Caco-2 (cell line): ENCODE results near the gene CHAC1. TPM values are rescaled to one million over a fixed set of nuclear protein-coding genes. Genes with fewer than 3 reads are reported as not detected.

Experiments used
- BruUV-seq: library from RNA; stranded (reverse); fragments of 400-500 nt; replicated peaks from 2 replicates; lab custom pipeline; 2021; lab: Mats Ljungman, UMichigan
- CTCF ChIA-PET: fragments of 300-600 bp; sonication (Branson Sonifier 250); formaldehyde crosslinking; loops from one replicate; lab custom pipeline; 2022; ENCODE audit warnings: antibody characterized with exemption; lab: Charles Lee
- POLR2A ChIA-PET: fragments of 300-600 bp; sonication (Branson Sonifier 250); formaldehyde crosslinking; loops from one replicate; lab custom pipeline; 2022; ENCODE audit warnings: antibody characterized with exemption; lab: Charles Lee
- DNase-seq, 2 experiments: peaks; one replicate each; pipeline versions ENCODE4 v3.0.0 to v3.0.0-alpha.2; 2020 to 2022
- H3K27me3 ChIP-seq: replicated peaks from 2 replicates; pipeline ENCODE4 v1.6.0; 2011; ENCODE audit warnings: low read length; ENCODE audit not compliant: control insufficient read depth, insufficient read depth
- H3K36me3 ChIP-seq: 2 replicates; pipeline ENCODE4 v1.5.1; 2011; ENCODE audit warnings: low read length; ENCODE audit not compliant: control insufficient read depth, insufficient read depth
- H3K4me1 ChIP-seq: fragments of 250-450 bp; sonication (Bioruptor Pico); 2 replicates; pipeline ENCODE4 v1.5.1; 2020; ENCODE audit warnings: mild to moderate bottlenecking
- H3K4me3 ChIP-seq: 2 replicates; pipeline ENCODE4 v1.5.1; 2011; ENCODE audit warnings: low read depth, mild to moderate bottlenecking, control low read depth, low read length
- H3K9me3 ChIP-seq: fragments of 250-450 bp; sonication (Bioruptor Pico); 2 replicates; pipeline ENCODE4 v1.5.1; 2020; ENCODE audit warnings: mild to moderate bottlenecking, moderate library complexity
- H3K27ac Mint-ChIP-seq: one replicate; pipeline ENCODE4 v1.8.0; 2022; ENCODE audit warnings: mixed read lengths; ENCODE audit not compliant: unreplicated experiment
- H3K27me3 Mint-ChIP-seq: one replicate; pipeline ENCODE4 v1.8.0; 2022; ENCODE audit warnings: mixed read lengths; ENCODE audit not compliant: insufficient read depth, unreplicated experiment
- H3K36me3 Mint-ChIP-seq: one replicate; pipeline ENCODE4 v1.8.0; 2022; ENCODE audit warnings: mild to moderate bottlenecking, mixed read lengths; ENCODE audit not compliant: insufficient read depth, unreplicated experiment
- H3K4me1 Mint-ChIP-seq: one replicate; pipeline ENCODE4 v1.8.0; 2022; ENCODE audit warnings: low read depth, mixed read lengths; ENCODE audit not compliant: unreplicated experiment
- H3K4me3 Mint-ChIP-seq: one replicate; pipeline ENCODE4 v1.8.0; 2022; ENCODE audit warnings: mild to moderate bottlenecking, moderate library complexity, mixed read lengths; ENCODE audit not compliant: unreplicated experiment
- H3K9me3 Mint-ChIP-seq: one replicate; pipeline ENCODE4 v1.8.0; 2022; ENCODE audit warnings: mixed read lengths; ENCODE audit not compliant: unreplicated experiment
- intact Hi-C: fragments of 100-400 bp; cut with micrococcal nuclease; formaldehyde crosslinking; loops from one replicate; pipeline ENCODE4 v1.10.0; 2022; ENCODE audit not compliant: unreplicated experiment
- total RNA-seq: library from RNA; stranded (reverse); gene quantifications from 2 replicates; pipeline ENCODE4 v1.2.3, GENCODE V29; 2022
- TF ChIP-seq, protein P1 (sequence below), 2 experiments: fragments of 200-600 bp in 1 of 2; IDR thresholded peaks; 1 replicate in 1 of 2; 2 replicates in 1 of 2; pipeline versions ENCODE4 v1.5.1 to v1.8.0; 2011 to 2022; ENCODE audit warnings: antibody characterized with exemption in 1 of 2, control low read depth in 1 of 2, inconsistent platforms in 1 of 2, low read depth in 1 of 2, low read length in 1 of 2, mild to moderate bottlenecking in 1 of 2, moderate library complexity in 1 of 2; ENCODE audit not compliant: insufficient read depth in 1 of 2, severe bottlenecking in 1 of 2, unreplicated experiment in 1 of 2

The CHAC1 gene
- total RNA-seq, 1 experiment from 2014 or later, result 55.8 TPM

DNA sequence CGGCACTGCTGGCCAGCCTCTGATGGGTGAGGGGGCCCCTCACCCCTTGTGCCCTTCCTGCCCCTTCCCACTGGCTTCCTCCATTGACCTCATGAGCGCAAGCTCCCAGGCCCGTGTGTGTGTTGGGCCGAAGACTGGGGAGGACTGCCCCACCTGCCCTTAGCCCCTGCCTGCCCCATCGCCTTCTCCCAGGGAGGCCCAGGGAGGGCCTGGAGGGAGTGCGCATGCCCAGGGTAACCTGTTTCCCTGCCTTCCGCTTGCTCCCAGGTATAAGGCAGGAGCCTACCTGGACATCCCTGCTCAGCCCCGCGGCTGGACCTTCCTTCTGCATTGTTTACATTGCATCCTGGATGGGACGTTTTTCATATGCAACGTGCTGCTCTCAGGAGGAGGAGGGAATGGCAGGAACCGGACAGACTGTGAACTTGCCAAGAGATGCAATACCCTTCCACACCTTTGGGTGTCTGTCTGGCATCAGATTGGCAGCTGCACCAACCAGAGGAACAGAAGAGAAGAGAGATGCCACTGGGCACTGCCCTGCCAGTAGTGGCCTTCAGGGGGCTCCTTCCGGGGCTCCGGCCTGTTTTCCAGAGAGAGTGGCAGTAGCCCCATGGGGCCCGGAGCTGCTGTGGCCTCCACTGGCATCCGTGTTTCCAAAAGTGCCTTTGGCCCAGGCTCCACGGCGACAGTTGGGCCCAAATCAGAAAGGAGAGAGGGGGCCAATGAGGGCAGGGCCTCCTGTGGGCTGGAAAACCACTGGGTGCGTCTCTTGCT lies 15.3 kb upstream of the CHAC1 start:
- intact Hi-C loops, result no loop called here
- Histone ChIP-seq H3K27me3 (no peaks in the 10 kb centered on the region), H3K4me3 (no peak overlapping the region), H3K36me3 (peaks cover 2% of the 10 kb centered on the region), H3K9me3 (no peaks in the 10 kb centered on the region), H3K4me1 (peaks cover 20% of the 10 kb centered on the region)
- no peak for DNase-seq
- POLR2A ChIA-PET, result no interaction called here
- Mint-ChIP-seq H3K4me3 (no peak overlapping the region), H3K4me1 (peaks cover 9% of the 10 kb centered on the region), H3K36me3 (peaks cover 5% of the 10 kb centered on the region), H3K9me3 (no peaks in the 10 kb centered on the region), H3K27me3 (no peaks in the 10 kb centered on the region), H3K27ac (no peak overlapping the region)
- BruUV-seq, result no TSS peak
- TF ChIP-seq, protein P1, sequence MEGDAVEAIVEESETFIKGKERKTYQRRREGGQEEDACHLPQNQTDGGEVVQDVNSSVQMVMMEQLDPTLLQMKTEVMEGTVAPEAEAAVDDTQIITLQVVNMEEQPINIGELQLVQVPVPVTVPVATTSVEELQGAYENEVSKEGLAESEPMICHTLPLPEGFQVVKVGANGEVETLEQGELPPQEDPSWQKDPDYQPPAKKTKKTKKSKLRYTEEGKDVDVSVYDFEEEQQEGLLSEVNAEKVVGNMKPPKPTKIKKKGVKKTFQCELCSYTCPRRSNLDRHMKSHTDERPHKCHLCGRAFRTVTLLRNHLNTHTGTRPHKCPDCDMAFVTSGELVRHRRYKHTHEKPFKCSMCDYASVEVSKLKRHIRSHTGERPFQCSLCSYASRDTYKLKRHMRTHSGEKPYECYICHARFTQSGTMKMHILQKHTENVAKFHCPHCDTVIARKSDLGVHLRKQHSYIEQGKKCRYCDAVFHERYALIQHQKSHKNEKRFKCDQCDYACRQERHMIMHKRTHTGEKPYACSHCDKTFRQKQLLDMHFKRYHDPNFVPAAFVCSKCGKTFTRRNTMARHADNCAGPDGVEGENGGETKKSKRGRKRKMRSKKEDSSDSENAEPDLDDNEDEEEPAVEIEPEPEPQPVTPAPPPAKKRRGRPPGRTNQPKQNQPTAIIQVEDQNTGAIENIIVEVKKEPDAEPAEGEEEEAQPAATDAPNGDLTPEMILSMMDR (IDR thresholded peaks at IDR 0.05; ENCODE audit: insufficient read depth in 1 of 2, low read depth in 1 of 2, low read length in 1 of 2, severe bottlenecking in 1 of 2, unreplicated experiment in 1 of 2), result no peak
- CTCF ChIA-PET, result no interaction called here

DNA sequence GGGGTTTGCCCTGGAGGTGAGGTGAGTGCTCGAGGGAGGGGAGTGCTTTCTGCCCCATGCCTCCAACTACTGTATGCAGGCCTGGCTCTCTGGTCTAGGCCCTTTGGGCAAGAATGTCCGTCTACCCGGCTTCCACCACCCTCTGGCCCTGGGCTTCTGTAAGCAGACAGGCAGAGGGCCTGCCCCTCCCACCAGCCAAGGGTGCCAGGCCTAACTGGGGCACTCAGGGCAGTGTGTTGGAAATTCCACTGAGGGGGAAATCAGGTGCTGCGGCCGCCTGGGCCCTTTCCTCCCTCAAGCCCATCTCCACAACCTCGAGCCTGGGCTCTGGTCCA lies 14.8 kb upstream of the CHAC1 start:
- Mint-ChIP-seq H3K27me3 (no peaks in the 10 kb centered on the region), H3K27ac (no peak overlapping the region), H3K36me3 (peaks cover 5% of the 10 kb centered on the region), H3K4me3 (no peak overlapping the region), H3K4me1 (peaks cover 4% of the 10 kb centered on the region), H3K9me3 (no peaks in the 10 kb centered on the region)
- TF ChIP-seq, protein P1 (IDR thresholded peaks at IDR 0.05; ENCODE audit: insufficient read depth in 1 of 2, low read depth in 1 of 2, low read length in 1 of 2, severe bottlenecking in 1 of 2, unreplicated experiment in 1 of 2), result no peak
- no peak for DNase-seq
- ChIA-PET POLR2A (no interaction called here), CTCF (no interaction called here)
- intact Hi-C loops, result no loop called here
- Histone ChIP-seq H3K36me3 (peaks cover 2% of the 10 kb centered on the region), H3K4me3 (no peak overlapping the region), H3K9me3 (no peaks in the 10 kb centered on the region), H3K4me1 (peaks cover 15% of the 10 kb centered on the region), H3K27me3 (no peaks in the 10 kb centered on the region)
- no TSS peak for BruUV-seq

DNA sequence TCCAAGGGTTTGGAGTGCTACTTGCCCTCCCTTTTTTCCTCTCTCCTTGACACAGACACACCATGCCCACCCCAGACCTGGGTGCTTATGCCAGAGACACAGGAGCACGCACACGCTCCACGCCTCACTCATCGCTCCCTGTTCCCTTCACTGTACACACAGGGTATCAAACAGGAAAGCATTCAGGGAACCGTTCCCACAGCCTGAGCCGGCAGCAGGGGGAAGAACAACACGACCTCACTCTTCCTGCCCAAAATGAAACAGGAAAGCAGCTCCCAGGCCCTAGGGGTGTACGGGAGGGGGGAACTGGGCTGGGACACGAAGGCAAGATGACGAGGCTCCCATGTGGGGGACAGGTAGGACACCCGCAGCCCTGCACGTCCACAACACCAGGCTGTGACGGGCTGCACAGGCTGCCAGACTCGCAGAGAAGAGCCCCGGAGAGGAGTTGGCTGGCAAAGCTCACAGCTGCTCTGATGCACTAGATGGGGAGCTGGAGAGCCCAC lies 12.9 kb upstream of the CHAC1 start:
- no peaks in the 10 kb centered on the region for H3K36me3 ChIP-seq
- Mint-ChIP-seq H3K4me3 (peak overlapping the region; percentile 79), H3K27ac (peak overlapping the region; percentile 95), H3K9me3 (no peaks in the 10 kb centered on the region), H3K27me3 (no peaks in the 10 kb centered on the region), H3K36me3 (peaks cover 5% of the 10 kb centered on the region), H3K4me1 (no peaks in the 10 kb centered on the region)
- BruUV-seq, result no TSS peak
- ChIA-PET POLR2A (interaction anchor here (0.6 to 2.9 kb wide), 4 partner anchors 10 to 504 kb away, joined by 5 to 33 read pairs (median 22); partner anchors contain the start of genes CHAC1 and DLL4), CTCF (interaction anchor here (0.6 to 4.3 kb wide), 9 partner anchors 9 to 968 kb away, joined by 3 to 56 read pairs (median 6); partner anchors contain the start of genes CHAC1, DLL4 and VPS18)
- no peaks in the 10 kb centered on the region for H3K27me3 ChIP-seq
- H3K4me1 ChIP-seq, result peaks cover 12% of the 10 kb centered on the region
- no peak overlapping the region for H3K4me3 ChIP-seq
- TF ChIP-seq, protein P1 (IDR thresholded peaks at IDR 0.05; ENCODE audit: insufficient read depth in 1 of 2, low read depth in 1 of 2, low read length in 1 of 2, severe bottlenecking in 1 of 2, unreplicated experiment in 1 of 2), result no peak
- no peak for DNase-seq
- no peaks in the 10 kb centered on the region for H3K9me3 ChIP-seq
- intact Hi-C loops, result loop anchor here (5.0 kb wide), 1 partner anchor 33 kb away; no protein-coding TSS in a partner anchor
